Chondrocyte (in vitro differentiated cells): Measurements from ENCODE around the gene NSG1. TPM values are rescaled to one million over a fixed set of nuclear protein-coding genes. Genes with fewer than 3 reads are reported as not detected.

Experiments used
- DNase-seq: peaks from one replicate; pipeline ENCODE4 v3.0.0; 2021; ENCODE audit warnings: mixed read lengths, low spot score
- H3K27ac Mint-ChIP-seq: one replicate; pipeline ENCODE4 v1.8.0; 2021; ENCODE audit warnings: mild to moderate bottlenecking, moderate library complexity, mixed read lengths; ENCODE audit not compliant: unreplicated experiment
- H3K27me3 Mint-ChIP-seq: 2 replicates; pipeline ENCODE4 v1.8.0; 2021; ENCODE audit warnings: low read depth, mixed read lengths
- H3K36me3 Mint-ChIP-seq: 2 replicates; pipeline ENCODE4 v1.8.0; 2021; ENCODE audit warnings: low read depth, mixed read lengths
- H3K4me1 Mint-ChIP-seq: 2 replicates; pipeline ENCODE4 v1.8.0; 2021; ENCODE audit warnings: low read depth, mild to moderate bottlenecking, mixed read lengths
- H3K4me3 Mint-ChIP-seq: one replicate; pipeline ENCODE4 v1.8.0; 2021; ENCODE audit warnings: mild to moderate bottlenecking, moderate library complexity, mixed read lengths; ENCODE audit not compliant: unreplicated experiment
- H3K9me3 Mint-ChIP-seq: 2 replicates; pipeline ENCODE4 v1.8.0; 2021; ENCODE audit warnings: low read depth, mixed read lengths
- CTCF ChIP-seq: fragments of 200-600 bp; sonication (generic); IDR thresholded peaks from 2 replicates; pipeline ENCODE4 v1.5.0; 2021; ENCODE audit warnings: antibody characterized with exemption, mild to moderate bottlenecking, moderate library complexity
- total RNA-seq: library from RNA; stranded (reverse); gene quantifications from 3 replicates; pipeline ENCODE4 v1.2.1, GENCODE V29; 2021

NSG1 gene
- total RNA-seq, 1 donor from 2014 or later = 0.42 TPM

DNA sequence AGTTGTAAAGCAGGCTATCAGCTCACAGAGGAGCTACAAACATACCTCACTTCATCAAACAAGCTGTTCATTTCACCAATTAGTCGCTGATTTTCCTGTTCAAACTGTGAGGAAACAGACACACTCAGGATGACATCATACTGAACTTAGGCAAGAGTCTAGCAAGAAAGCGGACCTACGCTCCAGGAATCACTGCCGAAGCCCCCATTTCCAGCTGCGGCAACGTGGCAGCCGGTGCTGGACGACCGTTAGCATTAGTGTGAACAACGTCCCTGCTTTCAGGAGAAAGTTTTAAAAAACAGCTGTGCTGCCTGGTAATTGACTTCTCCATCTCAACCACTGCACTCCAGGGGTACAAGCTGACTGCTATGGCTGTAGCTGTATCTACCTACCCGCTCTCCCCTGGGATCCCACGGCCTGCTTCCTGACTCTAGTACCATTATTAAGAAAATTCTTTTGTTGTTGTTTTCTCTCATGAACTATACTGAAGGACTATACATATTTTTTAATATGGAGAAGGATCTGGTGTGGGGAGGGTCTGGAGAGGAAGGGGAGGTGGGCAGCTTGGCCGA lies 38.3 kb downstream of the NSG1 start:
- Mint-ChIP-seq H3K4me1 (no peaks in the 10 kb centered on the region), H3K4me3 (no peak overlapping the region), H3K36me3 (peaks cover 15% of the 10 kb centered on the region), H3K27me3 (no peaks in the 10 kb centered on the region), H3K27ac (no peak overlapping the region), H3K9me3 (no peaks in the 10 kb centered on the region)
- DNase-seq = no peak
- TF ChIP-seq CTCF = no peak

DNA sequence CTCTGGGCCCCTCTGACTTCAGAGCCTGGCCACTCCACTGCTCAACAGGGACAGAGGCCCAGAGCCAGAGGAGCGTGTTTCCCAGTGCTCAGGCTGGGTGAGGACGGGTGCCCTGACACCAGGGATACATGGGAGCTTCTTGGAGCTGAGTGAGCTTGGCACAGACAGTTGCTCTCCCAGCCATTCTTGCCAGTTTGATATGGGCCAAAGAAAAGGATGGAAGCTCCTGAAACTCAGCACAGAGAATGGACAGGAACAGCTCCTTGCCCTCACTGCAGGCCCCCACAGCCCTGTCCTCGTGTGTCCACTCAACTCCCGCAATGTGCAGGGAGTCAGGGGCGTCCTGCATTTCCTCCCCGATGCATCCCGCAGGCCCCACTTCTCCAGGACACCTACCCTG lies 38.8 kb downstream of the NSG1 start:
- H3K4me3 Mint-ChIP-seq = no peak overlapping the region
- no peak for DNase-seq
- H3K4me1 Mint-ChIP-seq = peaks cover 4% of the 10 kb centered on the region
- H3K27me3 Mint-ChIP-seq = no peaks in the 10 kb centered on the region
- H3K27ac Mint-ChIP-seq = no peak overlapping the region
- no peak for TF ChIP-seq CTCF
- H3K36me3 Mint-ChIP-seq = peaks cover 14% of the 10 kb centered on the region
- no peaks in the 10 kb centered on the region for H3K9me3 Mint-ChIP-seq

DNA sequence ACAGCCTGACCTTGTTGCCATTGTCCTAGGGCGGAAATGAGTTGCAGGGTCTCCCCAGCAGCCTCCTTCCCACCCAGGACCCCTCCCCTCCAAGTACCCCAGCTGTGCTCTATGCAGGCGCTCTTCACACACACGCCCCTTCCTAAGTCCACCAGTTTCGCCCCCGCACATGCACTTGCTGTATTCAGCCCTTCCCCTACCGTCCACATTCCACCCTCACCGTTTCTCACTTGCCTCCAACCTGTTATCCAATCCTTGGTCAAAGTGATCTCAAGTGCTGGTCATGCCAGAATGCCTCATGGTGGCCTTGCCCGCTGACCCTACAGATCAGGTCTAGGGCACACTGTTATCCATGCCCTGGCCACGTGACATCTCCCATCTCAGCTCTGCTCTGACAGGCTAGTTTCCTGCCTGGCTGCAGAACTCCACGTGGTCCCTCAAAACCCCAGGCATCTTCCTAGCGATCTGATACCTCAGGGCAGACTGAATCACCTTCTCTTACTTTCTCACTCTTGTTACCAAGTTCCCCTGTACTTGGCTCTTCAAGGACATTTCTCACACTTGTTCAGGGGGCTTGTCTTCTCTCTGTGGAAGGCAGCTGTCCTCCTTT lies 39.7 kb downstream of the NSG1 start:
- no peak for DNase-seq
- H3K27me3 Mint-ChIP-seq = no peaks in the 10 kb centered on the region
- H3K9me3 Mint-ChIP-seq = no peaks in the 10 kb centered on the region
- peaks cover 8% of the 10 kb centered on the region for H3K4me1 Mint-ChIP-seq
- peaks cover 7% of the 10 kb centered on the region for H3K36me3 Mint-ChIP-seq
- no peak overlapping the region for H3K27ac Mint-ChIP-seq
- TF ChIP-seq CTCF = no peak
- H3K4me3 Mint-ChIP-seq = no peak overlapping the region

GRCh38 chr4:4427121-4427870 lies 40.4 kb downstream of the NSG1 start:
- Mint-ChIP-seq H3K4me1 (peaks cover 8% of the 10 kb centered on the region), H3K4me3 (no peak overlapping the region), H3K9me3 (no peaks in the 10 kb centered on the region), H3K27me3 (no peaks in the 10 kb centered on the region), H3K36me3 (peaks cover 8% of the 10 kb centered on the region), H3K27ac (no peak overlapping the region)
- peak; percentile 13 for TF ChIP-seq CTCF
- no peak for DNase-seq

- Mint-ChIP-seq H3K4me3 (no peak overlapping the region), H3K4me1 (peaks cover 8% of the 10 kb centered on the region), H3K27ac (no peak overlapping the region), H3K9me3 (no peaks in the 10 kb centered on the region), H3K27me3 (no peaks in the 10 kb centered on the region), H3K36me3 (peaks cover 7% of the 10 kb centered on the region)
- DNase-seq = no peak
- TF ChIP-seq CTCF = no peak
These were observed 41.0 kb downstream of the NSG1 start for GRCh38 chr4:4427886-4428285.
